Measurements from ENCODE around the gene LRTM2.
A peak's percentile ranks its signal among the peaks of the same experiment; 100 is the strongest.

LRTM2 gene

DNA sequence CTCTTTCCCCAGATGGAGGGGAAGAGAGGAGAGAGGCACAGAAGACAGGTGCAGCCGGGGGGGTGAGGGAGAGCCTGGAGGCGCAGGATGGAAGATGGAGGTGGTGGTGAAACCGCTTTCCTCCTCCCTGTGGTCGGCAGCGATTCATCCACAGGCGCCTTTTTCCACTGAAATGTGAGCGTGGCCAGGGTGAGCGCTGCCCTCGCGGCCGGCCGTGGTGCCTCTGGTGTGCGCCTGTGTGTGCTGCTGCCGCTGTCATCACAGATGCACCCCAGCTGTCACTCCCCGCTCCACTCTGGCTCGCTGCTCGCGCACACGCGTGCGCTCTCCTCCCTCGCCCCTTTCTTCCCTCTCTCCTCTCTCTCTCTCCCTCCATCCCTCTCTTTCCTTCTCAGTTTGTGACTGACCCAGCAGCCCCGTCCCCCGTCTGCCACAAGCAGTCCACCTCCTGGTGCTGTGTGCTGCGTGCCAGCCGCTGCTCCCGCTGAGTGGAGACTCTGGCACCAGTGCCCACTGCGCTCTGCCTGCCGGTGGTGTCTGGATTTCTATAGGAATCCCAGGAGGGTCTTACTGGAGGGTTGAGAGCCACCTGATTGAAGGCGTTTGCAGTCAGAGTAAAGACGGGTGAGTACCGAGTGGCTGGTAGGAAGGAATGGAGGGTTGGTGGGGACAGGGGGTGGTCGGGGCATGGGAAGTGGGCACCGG lies at the start of gene LRTM2:
Gene LRTM2 (plus strand): TSS at position 375 of the 705 bp plus-strand sequence. CDS start 7,584 bp downstream, outside the sequence.
- DNase-seq: no peak
- Mint-ChIP-seq H3K9me3 (no peaks in the 10 kb centered on the region), H3K36me3 (no peaks in the 10 kb centered on the region), H3K27ac (no peak within 1 kb of the TSS), H3K4me1 (peaks cover 5% of the 10 kb centered on the region in 2 donors), H3K4me3 (no peak within 1 kb of the TSS), H3K27me3 (peaks cover 50 to 61% of the 10 kb centered on the region in 2 donors)
- no peak for ATAC-seq (replicated peaks)

DNA sequence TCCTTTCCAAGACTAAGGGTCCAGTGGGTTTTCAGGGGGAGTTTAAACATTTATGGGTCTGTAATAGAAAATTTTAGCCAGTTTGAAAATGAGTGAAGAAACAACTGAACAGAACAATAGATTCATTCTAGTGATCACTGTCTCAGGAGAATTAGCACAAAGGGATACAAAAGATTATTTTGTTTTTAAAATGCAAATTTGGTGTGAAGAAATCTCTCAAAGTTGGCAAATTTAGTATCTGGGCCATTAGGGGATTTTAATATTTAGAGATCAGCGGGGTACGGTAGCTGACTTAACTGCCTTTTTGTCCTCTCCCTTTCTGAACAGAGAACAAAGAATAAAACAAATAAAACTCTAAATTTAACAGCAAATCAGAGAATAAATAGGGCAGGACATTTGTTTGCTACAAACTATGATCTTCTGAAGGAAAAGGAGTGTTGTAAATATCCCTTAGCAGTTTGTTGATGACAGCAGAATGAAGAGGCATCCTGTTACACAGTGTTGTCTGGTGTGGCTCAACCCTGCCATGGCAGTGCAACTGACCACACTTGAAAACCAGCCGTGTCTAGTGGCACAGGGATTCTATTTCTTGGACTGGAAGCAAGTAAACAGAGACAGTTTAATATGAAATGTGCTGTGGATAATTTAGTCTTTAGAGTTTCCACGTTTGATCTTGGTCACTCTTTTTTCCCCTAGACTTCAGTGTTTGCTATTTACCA lies 46.3 kb upstream of the LRTM2 start:
- Mint-ChIP-seq H3K4me1 (peaks cover 11 to 14% of the 10 kb centered on the region in 2 donors), H3K9me3 (no peaks in the 10 kb centered on the region), H3K4me3 (no peak overlapping the region), H3K36me3 (peaks cover 24 to 45% of the 10 kb centered on the region in 2 donors), H3K27me3 (no peaks in the 10 kb centered on the region), H3K27ac (no peak overlapping the region)
- no peak for DNase-seq
- ATAC-seq (replicated peaks): no peak

DNA sequence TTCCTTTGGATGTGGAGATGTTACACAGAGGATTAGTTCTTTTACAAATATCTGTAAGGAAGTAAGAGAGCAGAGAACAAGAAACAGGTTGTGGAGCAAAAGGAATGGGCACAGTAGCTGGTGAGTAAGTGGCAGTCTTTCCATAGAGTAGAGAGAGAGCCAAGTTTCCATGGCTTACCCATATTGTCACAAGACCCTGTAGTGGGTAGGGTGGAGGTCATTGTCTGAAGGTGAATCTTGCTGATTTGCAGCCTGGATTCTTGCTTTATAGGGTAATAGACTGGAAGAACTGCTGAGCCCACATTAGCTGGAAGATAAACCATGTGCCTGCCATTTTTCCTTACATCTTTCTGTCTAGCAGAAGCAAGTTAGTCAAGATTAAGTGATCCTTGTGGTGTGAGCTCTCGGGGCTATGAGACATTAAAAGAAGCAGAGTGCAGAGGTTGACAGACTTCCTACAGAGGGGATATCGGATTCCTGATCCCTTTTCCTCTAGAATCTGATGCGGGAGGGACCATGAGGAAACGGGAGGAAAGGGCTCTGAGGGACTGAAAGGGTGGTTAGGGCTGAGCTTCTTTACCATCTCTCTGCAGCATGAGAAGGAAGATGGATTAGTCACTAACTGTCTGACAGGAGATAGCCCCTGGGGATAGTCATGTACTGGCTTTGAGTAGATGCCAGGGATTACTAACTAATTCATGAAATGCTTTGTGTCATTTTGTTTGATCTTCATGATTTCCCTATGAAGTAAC lies 44.0 kb upstream of the LRTM2 start:
- H3K9me3 Mint-ChIP-seq: no peaks in the 10 kb centered on the region
- ATAC-seq (replicated peaks) (no peak), DNase-seq (no peak)
- H3K4me1 Mint-ChIP-seq: peaks cover 8 to 11% of the 10 kb centered on the region in 2 donors
- no peak overlapping the region for H3K4me3 Mint-ChIP-seq
- no peaks in the 10 kb centered on the region for H3K27me3 Mint-ChIP-seq
- H3K27ac Mint-ChIP-seq: no peak overlapping the region
- peaks cover 28 to 48% of the 10 kb centered on the region in 2 donors for H3K36me3 Mint-ChIP-seq

DNA sequence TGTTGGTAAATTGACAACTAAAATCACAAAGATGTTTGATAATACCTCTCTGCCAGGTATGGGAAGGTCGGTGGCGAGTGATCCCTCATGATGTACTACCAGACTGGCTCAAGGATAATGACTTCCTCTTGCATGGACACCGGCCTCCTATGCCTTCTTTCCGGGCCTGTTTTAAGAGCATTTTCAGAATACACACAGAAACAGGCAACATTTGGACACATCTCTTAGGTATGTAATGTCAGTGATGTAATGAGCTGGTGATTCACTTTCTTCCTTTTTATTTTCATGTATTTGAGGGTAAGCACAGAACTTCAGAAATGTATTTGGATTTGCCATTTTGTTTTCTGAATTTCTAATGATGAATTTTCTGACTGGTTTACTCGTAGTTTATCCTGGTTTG lies 42.6 kb upstream of the LRTM2 start:
- DNase-seq: no peak
- Mint-ChIP-seq H3K4me3 (no peak overlapping the region), H3K4me1 (peaks cover 6 to 11% of the 10 kb centered on the region in 2 donors), H3K9me3 (no peaks in the 10 kb centered on the region), H3K27ac (no peak overlapping the region), H3K36me3 (peaks cover 28 to 44% of the 10 kb centered on the region in 2 donors), H3K27me3 (no peaks in the 10 kb centered on the region)
- ATAC-seq (replicated peaks): no peak

DNA sequence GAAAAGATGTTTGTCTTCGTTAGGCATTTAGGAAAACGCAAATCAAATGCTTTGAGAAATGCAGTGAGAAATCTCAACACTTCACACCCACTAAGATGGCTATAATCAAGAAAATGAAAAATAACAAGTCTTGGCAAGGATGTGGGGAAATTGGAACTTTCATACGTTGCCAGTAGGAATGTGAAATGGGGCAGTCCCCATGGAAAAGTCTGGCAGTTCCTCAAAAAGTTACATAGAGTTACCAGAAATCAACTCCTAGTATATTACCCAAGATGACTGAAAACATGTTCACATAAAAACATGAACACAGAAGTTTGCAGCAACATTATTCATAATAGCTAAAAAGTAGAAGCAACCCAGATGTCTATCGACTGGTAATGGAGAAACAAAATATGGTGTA lies 41.5 kb upstream of the LRTM2 start:
- Mint-ChIP-seq H3K4me3 (no peak overlapping the region), H3K4me1 (peaks cover 6 to 11% of the 10 kb centered on the region in 2 donors), H3K9me3 (no peaks in the 10 kb centered on the region), H3K27me3 (no peaks in the 10 kb centered on the region), H3K27ac (no peak overlapping the region), H3K36me3 (peaks cover 30 to 41% of the 10 kb centered on the region in 2 donors)
- DNase-seq (no peak), ATAC-seq (replicated peaks) (no peak)

DNA sequence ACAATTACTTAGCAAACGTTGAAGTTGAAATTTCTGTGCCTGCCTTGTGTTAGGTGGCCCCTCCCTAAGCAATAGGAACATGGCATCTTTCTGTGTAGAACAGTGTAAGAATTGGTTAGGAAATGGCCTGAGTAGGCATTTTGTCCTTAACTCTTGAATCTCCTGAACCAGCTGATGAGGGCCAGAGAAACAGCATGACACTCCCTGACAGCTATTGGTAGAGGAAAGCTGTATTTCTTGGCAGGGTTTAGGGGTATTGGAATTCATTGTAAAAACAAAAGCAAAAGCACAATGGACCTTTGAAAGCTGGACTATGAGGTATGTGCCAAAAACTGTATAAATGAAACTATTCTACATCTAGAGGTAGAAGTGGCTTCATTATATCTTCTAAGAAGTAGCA lies 40.6 kb upstream of the LRTM2 start:
- Mint-ChIP-seq H3K4me1 (peaks cover 6 to 10% of the 10 kb centered on the region in 2 donors), H3K27ac (no peak overlapping the region), H3K4me3 (no peak overlapping the region), H3K27me3 (no peaks in the 10 kb centered on the region), H3K36me3 (peaks cover 37 to 43% of the 10 kb centered on the region in 2 donors), H3K9me3 (no peaks in the 10 kb centered on the region)
- ATAC-seq (replicated peaks): no peak
- DNase-seq: no peak

DNA sequence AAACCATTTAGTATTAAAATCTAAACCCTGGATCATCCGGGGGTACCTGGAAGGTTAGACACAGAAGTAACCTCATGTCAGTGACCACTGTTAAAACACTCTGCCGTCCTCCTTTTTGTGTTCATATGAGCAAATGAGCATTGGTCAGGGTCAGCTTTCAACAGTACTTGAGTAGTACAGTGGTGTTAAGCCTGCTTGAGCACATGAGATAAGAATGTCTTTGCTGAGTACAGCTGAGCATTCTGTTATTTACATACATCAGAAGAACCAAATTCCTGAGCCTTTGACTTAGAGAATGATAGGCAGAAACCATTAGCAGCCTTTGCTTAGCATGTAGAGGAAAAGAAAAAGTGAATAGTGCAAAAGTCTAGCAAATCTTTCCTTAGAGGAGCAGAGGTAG lies 38.6 kb upstream of the LRTM2 start:
- Mint-ChIP-seq H3K4me3 (no peak overlapping the region), H3K4me1 (no peaks in the 10 kb centered on the region), H3K27me3 (no peaks in the 10 kb centered on the region), H3K9me3 (no peaks in the 10 kb centered on the region), H3K36me3 (peaks cover 38 to 41% of the 10 kb centered on the region in 2 donors), H3K27ac (peak overlapping the region; percentile 42)
- ATAC-seq (replicated peaks) (no peak), DNase-seq (no peak)

DNA sequence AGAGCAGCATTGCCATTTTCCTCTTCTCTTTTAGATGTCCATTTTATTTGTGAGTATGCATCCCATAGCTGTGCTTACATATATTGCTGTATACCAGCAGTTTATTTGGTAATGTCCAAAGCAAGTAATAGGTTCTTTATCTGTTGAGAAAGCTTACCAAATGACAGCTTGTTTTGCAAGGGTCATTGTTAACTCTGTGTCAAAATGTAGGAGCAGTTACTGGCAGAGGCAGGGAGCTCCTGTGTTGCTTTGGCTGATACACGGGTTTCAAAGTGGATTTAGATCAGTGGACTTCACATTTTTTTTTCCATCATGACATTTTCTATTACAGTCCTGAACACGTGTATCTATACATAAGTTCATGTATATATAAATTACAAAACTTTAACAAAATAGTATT lies 38.1 kb upstream of the LRTM2 start:
- H3K27me3 Mint-ChIP-seq: no peaks in the 10 kb centered on the region
- peaks cover 41 to 42% of the 10 kb centered on the region in 2 donors for H3K36me3 Mint-ChIP-seq
- DNase-seq (no peak), ATAC-seq (replicated peaks) (no peak)
- H3K4me1 Mint-ChIP-seq: no peaks in the 10 kb centered on the region
- no peak overlapping the region for H3K4me3 Mint-ChIP-seq
- H3K9me3 Mint-ChIP-seq: no peaks in the 10 kb centered on the region
- no peak overlapping the region for H3K27ac Mint-ChIP-seq

DNA sequence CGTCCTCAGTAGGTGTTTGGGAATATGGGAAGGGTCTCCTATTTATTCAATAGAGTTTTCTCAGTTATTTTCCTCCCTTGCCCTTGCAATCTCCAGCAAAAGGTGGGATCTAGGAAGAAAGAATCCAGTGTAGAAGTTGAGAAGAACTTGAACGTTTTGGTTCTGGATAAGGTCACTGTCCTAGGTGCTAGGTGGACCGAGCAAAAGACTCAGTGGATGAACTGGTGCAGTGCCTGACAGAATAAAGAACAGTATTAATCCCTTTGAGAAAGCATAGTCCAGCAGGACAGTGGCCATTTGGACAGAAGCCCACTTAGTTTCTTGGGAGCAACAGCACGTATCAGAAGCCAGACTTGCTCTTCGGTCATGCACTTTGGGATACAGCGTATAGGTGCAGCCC lies 32.7 kb upstream of the LRTM2 start:
- Mint-ChIP-seq H3K27ac (peak overlapping the region; percentile 25), H3K4me3 (no peak overlapping the region), H3K4me1 (peaks cover 10 to 14% of the 10 kb centered on the region in 2 donors), H3K27me3 (no peaks in the 10 kb centered on the region), H3K36me3 (peaks cover 31 to 44% of the 10 kb centered on the region in 2 donors), H3K9me3 (no peaks in the 10 kb centered on the region)
- no peak for ATAC-seq (replicated peaks)
- no peak for DNase-seq

DNA sequence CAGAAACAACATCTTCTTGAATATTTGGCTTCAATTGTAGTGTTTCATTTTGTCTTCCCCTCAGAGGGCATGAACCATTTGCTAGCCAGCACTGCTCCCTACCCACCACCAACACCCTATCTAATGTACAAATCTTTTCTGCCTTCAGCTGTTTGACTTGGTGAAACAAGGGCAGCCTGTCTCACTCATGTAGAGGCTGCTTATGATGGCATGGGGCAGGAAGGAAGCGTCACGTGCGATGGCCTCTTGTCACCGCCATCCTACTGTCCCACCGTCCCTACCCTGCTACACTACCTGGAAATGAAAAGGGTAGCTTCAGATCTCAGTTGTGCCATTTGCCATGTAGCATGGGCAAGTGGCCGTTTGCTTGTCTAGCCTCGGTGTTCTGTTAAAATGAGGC lies 29.9 kb upstream of the LRTM2 start:
- peaks cover 18 to 29% of the 10 kb centered on the region in 2 donors for H3K36me3 Mint-ChIP-seq
- no peak overlapping the region for H3K27ac Mint-ChIP-seq
- no peaks in the 10 kb centered on the region for H3K9me3 Mint-ChIP-seq
- DNase-seq: no peak
- peaks cover 10 to 18% of the 10 kb centered on the region in 2 donors for H3K4me1 Mint-ChIP-seq
- H3K27me3 Mint-ChIP-seq: no peaks in the 10 kb centered on the region
- ATAC-seq (replicated peaks): no peak
- no peak overlapping the region for H3K4me3 Mint-ChIP-seq

DNA sequence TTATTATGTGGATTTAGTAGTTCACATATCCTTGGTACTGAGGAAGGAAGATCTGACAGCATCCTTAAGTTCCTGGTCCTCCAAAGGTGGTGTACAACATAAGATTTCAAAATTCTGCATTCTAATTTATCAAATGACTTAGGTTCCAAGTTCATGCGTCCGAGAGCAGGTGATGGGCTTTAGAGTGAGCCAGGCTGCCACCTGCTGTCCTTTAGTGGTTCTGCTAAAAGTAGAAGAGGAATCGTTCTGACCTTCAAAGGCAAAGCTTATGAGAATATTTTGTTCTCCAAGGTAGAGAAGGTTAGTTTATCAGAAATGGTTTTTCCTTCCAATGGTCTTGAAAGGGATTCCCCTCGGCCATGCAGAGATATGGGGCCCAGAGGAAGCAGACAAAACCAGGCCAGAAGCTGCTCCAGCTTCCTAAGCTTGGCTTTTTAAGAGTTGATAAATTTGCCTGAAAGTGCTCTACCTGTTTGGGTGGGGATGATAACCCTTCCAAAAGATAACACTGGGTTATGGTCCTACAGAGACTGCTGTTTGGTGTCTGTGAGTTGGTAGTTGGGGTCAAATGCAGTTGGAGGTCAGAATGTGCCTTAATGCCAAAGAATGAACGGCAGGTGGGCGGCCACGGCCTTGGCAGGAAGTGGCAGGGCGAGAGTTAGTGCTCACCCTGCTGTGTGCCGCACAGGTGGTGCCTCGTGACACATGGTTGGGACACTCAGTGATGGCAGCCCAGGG lies 29.1 kb upstream of the LRTM2 start:
- DNase-seq: peak; percentile 37
- peaks cover 15 to 24% of the 10 kb centered on the region in 2 donors for H3K4me1 Mint-ChIP-seq
- no peaks in the 10 kb centered on the region for H3K9me3 Mint-ChIP-seq
- no peaks in the 10 kb centered on the region for H3K27me3 Mint-ChIP-seq
- H3K36me3 Mint-ChIP-seq: peaks cover 11 to 23% of the 10 kb centered on the region in 2 donors
- no peak overlapping the region for H3K4me3 Mint-ChIP-seq
- ATAC-seq (replicated peaks): peak; percentile 33 to 44
- H3K27ac Mint-ChIP-seq: peak overlapping the region; percentile 80

DNA sequence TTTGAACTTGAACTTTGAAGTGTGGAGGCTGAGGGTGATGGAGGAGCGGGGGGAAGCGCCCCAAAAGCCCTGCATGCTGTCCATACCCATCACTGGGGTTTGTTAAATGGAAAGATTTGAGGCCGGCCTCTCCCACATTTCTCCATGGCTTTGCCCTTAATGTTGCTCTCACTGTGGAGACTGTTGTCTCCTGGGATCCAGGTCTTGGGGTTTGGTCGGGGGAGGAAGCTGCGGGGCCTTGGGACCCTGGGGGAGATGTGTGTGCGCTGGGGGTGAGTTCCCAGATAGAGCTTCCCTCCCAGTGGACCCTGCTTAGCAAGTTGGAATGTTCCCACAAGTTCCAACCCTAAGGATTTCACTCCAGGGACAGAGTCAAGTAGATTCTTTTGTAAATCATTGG lies 28.0 kb upstream of the LRTM2 start:
- no peak overlapping the region for H3K4me3 Mint-ChIP-seq
- H3K9me3 Mint-ChIP-seq: no peaks in the 10 kb centered on the region
- H3K36me3 Mint-ChIP-seq: peaks cover 11 to 18% of the 10 kb centered on the region in 2 donors
- H3K27me3 Mint-ChIP-seq: no peaks in the 10 kb centered on the region
- peak overlapping the region; percentile 25 for H3K27ac Mint-ChIP-seq
- H3K4me1 Mint-ChIP-seq: peaks cover 15 to 24% of the 10 kb centered on the region in 2 donors
- ATAC-seq (replicated peaks) (no peak), DNase-seq (no peak)

DNA sequence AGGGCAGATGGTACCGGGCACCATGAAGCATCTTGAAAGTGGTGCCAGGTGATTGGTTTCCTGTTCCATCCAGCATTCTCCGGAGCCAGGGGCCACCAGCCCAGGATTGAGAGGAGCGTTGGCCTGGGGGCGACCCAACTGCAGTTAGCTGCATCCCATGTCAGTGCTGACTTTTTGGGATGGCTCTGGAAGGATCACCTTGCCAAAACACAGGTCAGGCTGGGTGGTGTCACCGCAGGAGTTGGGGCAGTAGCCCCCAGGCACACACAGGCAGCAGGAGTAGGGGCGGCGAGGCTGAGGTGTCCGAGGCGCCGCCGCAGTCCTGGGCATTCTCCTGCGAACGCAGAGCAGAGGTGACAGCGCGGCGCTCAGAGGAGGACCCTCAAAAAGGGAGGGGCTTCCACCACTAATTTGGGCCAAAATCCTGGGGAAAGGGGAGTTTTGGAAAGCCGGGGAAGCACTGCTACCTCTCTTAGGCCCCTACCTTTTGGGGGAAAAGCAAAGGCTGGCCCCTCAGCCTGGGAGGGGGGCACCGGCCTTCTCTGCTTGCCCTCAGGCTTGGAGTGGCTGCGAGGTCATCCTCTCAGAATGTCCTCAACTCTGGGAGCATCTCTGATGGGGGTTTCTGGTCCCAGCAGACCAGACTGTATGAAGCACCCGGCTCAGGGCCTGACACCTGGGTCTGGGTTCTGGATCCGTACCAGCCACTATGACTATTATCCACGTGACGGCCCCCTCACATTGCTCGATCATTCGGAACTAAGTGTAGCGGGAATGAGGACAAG lies 26.7 kb upstream of the LRTM2 start:
- Mint-ChIP-seq H3K4me3 (no peak overlapping the region), H3K4me1 (peaks cover 15 to 24% of the 10 kb centered on the region in 2 donors), H3K9me3 (no peaks in the 10 kb centered on the region), H3K27me3 (no peaks in the 10 kb centered on the region), H3K36me3 (peaks cover 8 to 14% of the 10 kb centered on the region in 2 donors), H3K27ac (peak overlapping the region; percentile 78)
- ATAC-seq (replicated peaks) (no peak), DNase-seq (no peak)
